HEK293T (cell line): ENCODE data around the gene CNKSR3.

ENCODE experiments used
- NFRKB ChIP-seq: fragments of 450-650 bp; IDR thresholded peaks from 2 replicates; pipeline ENCODE4 v1.6.1; 2016; ENCODE audit warnings: mild to moderate bottlenecking, moderate library complexity
- TARDBP ChIP-seq: fragments of 450-650 bp; IDR thresholded peaks from 2 replicates; pipeline ENCODE4 v1.6.1; 2016
- TF ChIP-seq, protein P1 (sequence below): fragments of 450-650 bp; IDR thresholded peaks from 2 replicates; pipeline ENCODE4 v1.6.1; 2016

DNA sequence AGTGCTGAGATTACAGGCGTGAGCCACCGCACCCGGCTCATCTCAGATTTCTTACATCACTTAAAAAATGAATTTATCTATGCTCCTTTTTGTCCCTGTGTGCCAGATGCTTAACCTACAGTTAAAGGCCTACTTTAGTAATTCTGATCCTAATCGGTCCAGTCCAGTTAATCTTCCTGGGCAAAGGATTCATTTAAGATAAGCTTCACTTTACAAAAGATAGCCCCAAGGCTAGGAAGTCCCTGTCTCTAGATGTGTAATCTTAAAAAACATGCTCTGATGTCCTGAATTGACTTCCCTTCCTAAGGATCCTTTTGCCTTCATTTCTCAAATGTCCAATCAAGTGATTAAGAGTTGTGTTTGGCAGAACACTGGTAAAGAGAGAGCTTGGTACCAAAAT lies 85.5 kb downstream of the CNKSR3 start:
- TF ChIP-seq, protein P1, sequence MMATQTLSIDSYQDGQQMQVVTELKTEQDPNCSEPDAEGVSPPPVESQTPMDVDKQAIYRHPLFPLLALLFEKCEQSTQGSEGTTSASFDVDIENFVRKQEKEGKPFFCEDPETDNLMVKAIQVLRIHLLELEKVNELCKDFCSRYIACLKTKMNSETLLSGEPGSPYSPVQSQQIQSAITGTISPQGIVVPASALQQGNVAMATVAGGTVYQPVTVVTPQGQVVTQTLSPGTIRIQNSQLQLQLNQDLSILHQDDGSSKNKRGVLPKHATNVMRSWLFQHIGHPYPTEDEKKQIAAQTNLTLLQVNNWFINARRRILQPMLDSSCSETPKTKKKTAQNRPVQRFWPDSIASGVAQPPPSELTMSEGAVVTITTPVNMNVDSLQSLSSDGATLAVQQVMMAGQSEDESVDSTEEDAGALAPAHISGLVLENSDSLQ, result no peak
- TF ChIP-seq NFRKB (no peak), TARDBP (no peak)
